Activated CD4-positive, alpha-beta memory T cell treated with anti-CD3 and anti-CD28 coated beads, Interleukin-2, amount 10 ng/mL, durations not matched to agents 7 days and 5 days (primary cell): ENCODE data around the gene AP5B1. TPM values are rescaled to one million over a fixed set of nuclear protein-coding genes. Genes with fewer than 3 reads are reported as not detected.
"Not testable (repeated sequence)": the region's sequence is repeated elsewhere in the genome, so short reads cannot be mapped to it uniquely, and the experiment has no call there.

Experiments used
- CTCF ChIA-PET: fragments of 350-600 bp; sonication (Branson Sonifier 250); formaldehyde crosslinking; loops from one replicate; lab custom pipeline; 2021; ENCODE audit warnings: antibody characterized with exemption, inconsistent platforms; lab: Charles Lee
- POLR2A ChIA-PET: fragments of 350-600 bp; sonication (Branson Sonifier 250); formaldehyde crosslinking; loops from one replicate; lab custom pipeline; 2021; ENCODE audit warnings: antibody characterized with exemption; lab: Charles Lee
- DNase-seq: peaks from one replicate; pipeline ENCODE4 v3.0.0-alpha.2; 2020
- H3K27ac Mint-ChIP-seq: one replicate; pipeline ENCODE4 v1.8.0; 2021; ENCODE audit warnings: mild to moderate bottlenecking, mixed read lengths
- H3K27me3 Mint-ChIP-seq: one replicate; pipeline ENCODE4 v1.8.0; 2021; ENCODE audit warnings: mixed read lengths
- H3K36me3 Mint-ChIP-seq: one replicate; pipeline ENCODE4 v1.8.0; 2021; ENCODE audit warnings: low read depth, mixed read lengths
- H3K4me1 Mint-ChIP-seq: one replicate; pipeline ENCODE4 v1.8.0; 2021; ENCODE audit warnings: mixed read lengths
- H3K4me3 Mint-ChIP-seq: one replicate; pipeline ENCODE4 v1.8.0; 2021; ENCODE audit warnings: mild to moderate bottlenecking, mixed read lengths
- H3K9me3 Mint-ChIP-seq: one replicate; pipeline ENCODE4 v1.8.0; 2021; ENCODE audit warnings: mixed read lengths
- total RNA-seq, 2 experiments: library from RNA; stranded (reverse); gene quantifications; one replicate each; pipeline ENCODE4 v1.2.3, GENCODE V29; 2021

AP5B1 gene
- total RNA-seq, 2 experiments from 2014 or later, result 21.2 to 21.5 TPM

GRCh38 chr11:65742353-65742752 lies 38.4 kb downstream of the AP5B1 start:
- ChIA-PET POLR2A (no interaction called here), CTCF (no interaction called here)
- peaks cover 2% of the 10 kb centered on the region for H3K4me1 Mint-ChIP-seq
- peaks cover 2% of the 10 kb centered on the region for H3K9me3 Mint-ChIP-seq
- no peak overlapping the region for H3K4me3 Mint-ChIP-seq
- no peaks in the 10 kb centered on the region for H3K36me3 Mint-ChIP-seq
- H3K27ac Mint-ChIP-seq, result no peak overlapping the region
- DNase-seq, result no peak
- H3K27me3 Mint-ChIP-seq, result peaks cover 28% of the 10 kb centered on the region

GRCh38 chr11:65741185-65741584 lies 39.6 kb downstream of the AP5B1 start:
- Mint-ChIP-seq H3K36me3 (peaks cover 3% of the 10 kb centered on the region), H3K4me3 (no peak overlapping the region), H3K27ac (no peak overlapping the region), H3K4me1 (no peaks in the 10 kb centered on the region), H3K9me3 (peaks cover 6% of the 10 kb centered on the region), H3K27me3 (peaks cover 30% of the 10 kb centered on the region)
- no peak for DNase-seq
- ChIA-PET CTCF (interaction anchor here (1.1 kb wide), 1 partner anchor 14 kb away, joined by 3 read pairs; no protein-coding TSS in a partner anchor), POLR2A (no interaction called here)

- POLR2A ChIA-PET, result no interaction called here
- CTCF ChIA-PET, result interaction anchor here (1.2 to 1.3 kb wide), 2 partner anchors 41 to 78 kb away, joined by 3 to 5 read pairs; no protein-coding TSS in a partner anchor
- Mint-ChIP-seq H3K9me3 (peaks cover 8% of the 10 kb centered on the region), H3K27ac (no peak overlapping the region), H3K27me3 (peaks cover 31% of the 10 kb centered on the region), H3K4me1 (no peaks in the 10 kb centered on the region), H3K36me3 (peaks cover 3% of the 10 kb centered on the region), H3K4me3 (no peak overlapping the region)
- no peak for DNase-seq
Measured at GRCh38 chr11:65739022-65739421, 41.8 kb downstream of the AP5B1 start.

GRCh38 chr11:65736810-65737209 lies 44.0 kb downstream of the AP5B1 start:
- no peak overlapping the region for H3K27ac Mint-ChIP-seq
- H3K36me3 Mint-ChIP-seq, result peaks cover 3% of the 10 kb centered on the region
- peaks cover 38% of the 10 kb centered on the region for H3K27me3 Mint-ChIP-seq
- ChIA-PET POLR2A (no interaction called here), CTCF (interaction anchor here (0.5 to 1.4 kb wide), 2 partner anchors 43 to 63 kb away, joined by 3 to 4 read pairs; no protein-coding TSS in a partner anchor)
- no peak overlapping the region for H3K4me3 Mint-ChIP-seq
- DNase-seq, result no peak
- no peaks in the 10 kb centered on the region for H3K4me1 Mint-ChIP-seq
- peaks cover 8% of the 10 kb centered on the region for H3K9me3 Mint-ChIP-seq

DNA sequence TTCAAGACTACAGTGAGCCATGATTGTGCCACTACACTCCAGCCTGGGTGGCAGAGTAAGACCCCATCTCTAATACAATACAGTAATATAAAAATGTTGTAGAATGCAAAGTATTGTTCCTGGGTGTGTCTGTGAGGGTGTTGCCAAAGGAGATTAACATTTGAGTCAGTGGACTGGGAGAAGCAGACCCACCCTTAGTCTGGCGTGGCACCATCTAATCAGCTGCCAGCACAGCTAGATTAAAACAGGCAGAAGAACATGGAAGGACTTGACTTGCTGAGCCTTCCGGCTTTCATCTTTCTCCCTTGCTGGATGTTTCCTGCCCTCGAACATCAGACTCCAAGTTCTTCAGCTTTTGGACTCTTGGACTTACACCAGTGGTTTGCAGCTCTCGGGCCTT lies 45.7 kb downstream of the AP5B1 start:
- peaks cover 36% of the 10 kb centered on the region for H3K27me3 Mint-ChIP-seq
- ChIA-PET CTCF (interaction anchor here (1.7 kb wide), 1 partner anchor 45 kb away, joined by 5 read pairs; no protein-coding TSS in a partner anchor), POLR2A (interaction anchor here (0.6 kb wide), 1 partner anchor 12 kb away, joined by 3 read pairs; no protein-coding TSS in a partner anchor)
- H3K36me3 Mint-ChIP-seq, H3K4me3 Mint-ChIP-seq, H3K9me3 Mint-ChIP-seq, H3K27ac Mint-ChIP-seq, H3K4me1 Mint-ChIP-seq, DNase-seq: not testable (repeated sequence)

DNA sequence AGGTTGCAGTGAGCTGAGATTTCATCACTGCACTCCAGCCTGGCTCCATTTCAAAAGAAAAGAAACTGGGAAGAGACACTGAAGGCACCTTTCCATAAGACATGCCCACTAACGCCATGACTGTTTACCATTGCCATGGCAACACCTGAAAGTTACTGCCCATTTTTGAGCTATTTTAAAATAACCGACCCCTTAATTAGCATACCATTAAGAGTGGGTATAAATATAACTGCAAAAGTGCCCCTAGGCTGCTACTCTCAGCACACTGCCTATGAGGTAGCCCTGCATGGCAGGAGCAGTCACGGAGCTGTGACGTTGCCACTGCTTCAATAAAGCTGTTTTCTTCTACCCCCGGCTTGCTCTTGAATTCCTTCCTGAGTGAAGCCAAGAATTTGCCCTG lies 50.3 kb downstream of the AP5B1 start:
- Mint-ChIP-seq H3K4me1 (no peaks in the 10 kb centered on the region), H3K27ac (no peak overlapping the region), H3K9me3 (no peaks in the 10 kb centered on the region), H3K4me3 (no peak overlapping the region), H3K36me3 (no peaks in the 10 kb centered on the region), H3K27me3 (peaks cover 18% of the 10 kb centered on the region)
- CTCF ChIA-PET, result no interaction called here
- POLR2A ChIA-PET, result interaction anchor here (1.1 kb wide), 1 partner anchor 11 kb away, joined by 4 read pairs; the partner anchor contains the start of gene RNASEH2C
- no peak for DNase-seq

DNA sequence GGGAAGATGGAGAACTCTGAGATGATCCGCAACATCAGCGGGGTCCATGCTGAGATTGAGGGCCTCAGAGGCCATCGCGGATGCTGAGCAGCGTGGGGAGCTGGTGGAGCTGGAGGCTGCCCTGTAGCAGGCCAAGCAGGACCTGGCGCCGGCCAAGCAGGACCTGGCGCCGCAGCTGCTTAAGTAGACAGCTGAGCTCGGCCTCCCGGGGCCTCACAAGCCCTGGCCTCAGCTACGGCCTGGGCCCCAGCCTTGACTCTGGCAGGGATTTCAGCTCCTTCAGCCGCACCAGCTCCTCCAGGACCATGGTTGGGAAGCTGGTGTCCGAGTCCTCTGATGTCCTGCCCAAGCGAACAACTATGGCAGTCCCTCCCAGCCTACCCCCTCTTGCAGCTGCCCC lies 52.9 kb downstream of the AP5B1 start:
- peaks cover 14% of the 10 kb centered on the region for H3K27me3 Mint-ChIP-seq
- H3K4me1 Mint-ChIP-seq, result no peaks in the 10 kb centered on the region
- no peaks in the 10 kb centered on the region for H3K36me3 Mint-ChIP-seq
- DNase-seq, result no peak
- H3K9me3 Mint-ChIP-seq, result no peaks in the 10 kb centered on the region
- ChIA-PET POLR2A (no interaction called here), CTCF (interaction anchor here (1.1 to 2.1 kb wide), 3 partner anchors 42 to 282 kb away, joined by 3 to 7 read pairs (median 6); no protein-coding TSS in a partner anchor)
- H3K27ac Mint-ChIP-seq, result no peak overlapping the region
- H3K4me3 Mint-ChIP-seq, result no peak overlapping the region

DNA sequence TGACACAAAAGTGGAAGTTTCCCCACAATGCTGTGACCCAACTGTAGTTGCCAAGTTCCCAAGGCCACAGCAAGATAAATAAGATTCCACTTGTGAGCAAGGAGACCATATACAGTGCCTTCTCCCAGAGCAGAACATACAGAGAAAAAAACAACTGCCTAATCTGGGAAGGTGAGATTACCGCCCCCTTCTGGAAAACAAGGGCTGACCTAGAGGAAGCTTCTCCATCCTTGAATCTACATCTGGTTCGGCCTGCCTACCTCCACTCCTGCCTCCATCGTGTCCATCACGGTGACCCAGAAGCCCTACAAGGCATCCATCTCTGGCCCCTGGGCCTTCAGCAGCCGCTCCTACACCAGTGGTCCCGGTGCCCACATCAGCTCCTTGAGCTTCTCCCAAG lies 54.1 kb downstream of the AP5B1 start:
- no peak overlapping the region for H3K27ac Mint-ChIP-seq
- peaks cover 4% of the 10 kb centered on the region for H3K4me1 Mint-ChIP-seq
- CTCF ChIA-PET, result interaction anchor here (0.6 to 1.5 kb wide), 7 partner anchors 11 to 283 kb away, joined by 3 to 6 read pairs (median 3); partner anchors contain the start of gene KAT5
- no peaks in the 10 kb centered on the region for H3K36me3 Mint-ChIP-seq
- POLR2A ChIA-PET, result interaction anchor here (0.9 kb wide), 1 partner anchor 15 kb away, joined by 5 read pairs; the partner anchor contains the start of gene KAT5
- H3K9me3 Mint-ChIP-seq, result no peaks in the 10 kb centered on the region
- no peak overlapping the region for H3K4me3 Mint-ChIP-seq
- no peak for DNase-seq
- H3K27me3 Mint-ChIP-seq, result peaks cover 7% of the 10 kb centered on the region

Other genes starting within 250 kb of the AP5B1 start
- gene LTBP3, start 222.6 kb downstream of the AP5B1 start, total RNA-seq, result 10 to 100 TPM; 55.4 to 60.0 TPM
- gene ZNRD2, start 210.5 kb downstream of the AP5B1 start, total RNA-seq, result 10 to 100 TPM; 25.3 to 27.8 TPM
- gene FAM89B, start 208.4 kb downstream of the AP5B1 start, total RNA-seq, result 10 to 100 TPM; 45.6 to 48.0 TPM
- 100 to 1,000 TPM; 118 to 119 TPM for gene EHBP1L1, start 204.9 kb downstream of the AP5B1 start, total RNA-seq
- gene KCNK7, start 185.2 kb downstream of the AP5B1 start, total RNA-seq, result 1 to 10 TPM in 1 of 2 experiments, under 1 TPM in 1; 0.80 to 1.0 TPM
- 10 to 100 TPM; 67.2 to 71.8 TPM for gene MAP3K11, start 166.8 kb downstream of the AP5B1 start, total RNA-seq
- 10 to 100 TPM; 39.8 to 40.3 TPM for gene PCNX3, start 165.2 kb downstream of the AP5B1 start, total RNA-seq
- gene SIPA1, start 142.9 kb downstream of the AP5B1 start, total RNA-seq, result 100 to 1,000 TPM; 201 to 205 TPM
- gene RELA, start 118.1 kb downstream of the AP5B1 start, total RNA-seq, result 100 to 1,000 TPM in 1 of 2 experiments, 10 to 100 TPM in 1; 91.2 to 102 TPM
- gene KAT5, start 68.7 kb downstream of the AP5B1 start, total RNA-seq, result 10 to 100 TPM; 62.6 to 63.0 TPM
- 10 to 100 TPM; 80.3 to 81.9 TPM for gene RNASEH2C, start 60.2 kb downstream of the AP5B1 start, total RNA-seq
- gene OVOL1, start 6.1 kb upstream of the AP5B1 start, total RNA-seq, result not detected
- gene SNX32, start 53.0 kb upstream of the AP5B1 start, total RNA-seq, result 1 to 10 TPM in 1 of 2 experiments, under 1 TPM in 1; 0.83 to 1.6 TPM
- gene CFL1, start 77.2 kb upstream of the AP5B1 start, total RNA-seq, result 1,000 to 10,000 TPM; 1,733 to 1,734 TPM
- 10 to 100 TPM; 86.9 to 91.9 TPM for gene MUS81, start 79.5 kb upstream of the AP5B1 start, total RNA-seq
- 10 to 100 TPM; 13.8 to 14.7 TPM for gene EFEMP2, start 91.8 kb upstream of the AP5B1 start, total RNA-seq
- 10 to 100 TPM; 75.9 to 80.5 TPM for gene CTSW, start 98.9 kb upstream of the AP5B1 start, total RNA-seq
- 10 to 100 TPM; 71.7 to 77.4 TPM for gene FIBP, start 107.5 kb upstream of the AP5B1 start, total RNA-seq
- gene CCDC85B, start 109.7 kb upstream of the AP5B1 start, total RNA-seq, result 10 to 100 TPM; 53.2 to 55.8 TPM
- gene FOSL1, start 119.4 kb upstream of the AP5B1 start, total RNA-seq, result 1 to 10 TPM; 4.5 to 5.0 TPM
- 10 to 100 TPM; 34.1 to 34.2 TPM for gene C11orf68, start 138.1 kb upstream of the AP5B1 start, total RNA-seq
- 100 to 1,000 TPM; 162 to 180 TPM for gene DRAP1, start 138.4 kb upstream of the AP5B1 start, total RNA-seq
- not detected for gene TSGA10IP, start 164.5 kb upstream of the AP5B1 start, total RNA-seq
- gene SART1, start 180.8 kb upstream of the AP5B1 start, total RNA-seq, result 10 to 100 TPM; 59.5 to 61.5 TPM
- gene EIF1AD, start 221.2 kb upstream of the AP5B1 start, total RNA-seq, result 10 to 100 TPM; 43.6 to 45.9 TPM
- gene BANF1, start 221.5 kb upstream of the AP5B1 start, total RNA-seq, result 100 to 1,000 TPM; 191 to 196 TPM
- gene CST6, start 231.0 kb upstream of the AP5B1 start, total RNA-seq, result under 1 TPM; 0.30 to 0.65 TPM
- under 1 TPM; 0.33 to 0.58 TPM for gene CATSPER1, start 245.5 kb upstream of the AP5B1 start, total RNA-seq